PFSK-1 (cell line): ENCODE measurements around the gene KIDINS220.

Experiments used
- POLR2AphosphoS5 ChIP-seq: IDR thresholded peaks from 2 replicates; pipeline ENCODE4 v1.6.1; 2012; ENCODE audit warnings: low read depth, mild to moderate bottlenecking, control low read depth, low read length, moderate library complexity
- SIN3A ChIP-seq: IDR thresholded peaks from 2 replicates; pipeline ENCODE4 v1.6.1; 2012; ENCODE audit warnings: mild to moderate bottlenecking, low read length, moderate library complexity, borderline replicate concordance; ENCODE audit not compliant: insufficient read depth

GRCh38 chr2:8884812-8885211 lies 47.4 kb upstream of the KIDINS220 start:
- TF ChIP-seq SIN3A = no peak
- no peak for TF ChIP-seq POLR2AphosphoS5
